PC-9 (cell line): Measurements from ENCODE around the gene TMA7. TPM values are rescaled to one million over a fixed set of nuclear protein-coding genes. Genes with fewer than 3 reads are reported as not detected.
A peak's percentile ranks its signal among the peaks of the same experiment; 100 is the strongest.

ENCODE experiments used
- BruUV-seq: library from RNA; stranded (reverse); fragments of 400-500 nt; replicated peaks from 2 replicates; lab custom pipeline; 2021; lab: Mats Ljungman, UMichigan
- CTCF ChIA-PET: fragments of 300-600 bp; sonication (Branson Sonifier 250); formaldehyde crosslinking; loops from one replicate; lab custom pipeline; 2022; ENCODE audit warnings: antibody characterized with exemption; lab: Charles Lee
- POLR2A ChIA-PET: fragments of 300-600 bp; sonication (Branson Sonifier 250); formaldehyde crosslinking; loops from one replicate; lab custom pipeline; 2022; ENCODE audit warnings: antibody characterized with exemption; ENCODE audit not compliant: unreplicated experiment; lab: Charles Lee
- DNase-seq, 2 experiments: peaks; one replicate each; pipeline versions ENCODE4 v3.0.0 to v3.0.0-alpha.2; 2015 to 2022; ENCODE audit warnings: mixed read lengths in 1 of 2
- H2AFZ ChIP-seq: fragments of 200-600 bp; sonication (generic); 2 replicates; pipeline ENCODE4 v1.8.1; 2017; ENCODE audit warnings: antibody characterized with exemption
- H3F3A ChIP-seq: fragments of 200-600 bp; sonication (generic); 2 replicates; pipeline ENCODE4 v1.8.1; 2017; ENCODE audit warnings: antibody characterized with exemption, mild to moderate bottlenecking, low read depth; ENCODE audit not compliant: insufficient read depth
- H3K27ac ChIP-seq: fragments of 200-600 bp; sonication (generic); 2 replicates; pipeline ENCODE4 v1.6.1; 2016; ENCODE audit warnings: mixed run types
- H3K27me3 ChIP-seq: fragments of 200-600 bp; sonication (generic); 2 replicates; pipeline ENCODE4 v1.6.1; 2016; ENCODE audit warnings: low read depth, mixed run types; ENCODE audit not compliant: insufficient read depth
- H3K36me3 ChIP-seq: fragments of 200-600 bp; sonication (generic); 2 replicates; pipeline ENCODE4 v1.6.1; 2016; ENCODE audit warnings: low read depth, mixed run types
- H3K4me1 ChIP-seq: fragments of 200-600 bp; sonication (generic); replicated peaks from 2 replicates; pipeline ENCODE4 v1.6.1; 2016; ENCODE audit warnings: mixed run types; ENCODE audit not compliant: insufficient read depth
- H3K4me2 ChIP-seq: fragments of 200-600 bp; sonication (generic); 2 replicates; pipeline ENCODE4 v1.6.1; 2017; ENCODE audit warnings: mixed run types
- H3K4me3 ChIP-seq: fragments of 200-600 bp; sonication (generic); 2 replicates; pipeline ENCODE4 v1.6.1; 2016; ENCODE audit warnings: mixed run types
- H3K79me2 ChIP-seq: fragments of 200-600 bp; sonication (generic); 2 replicates; pipeline ENCODE4 v1.6.1; 2017; ENCODE audit warnings: low read depth, mixed run types
- H3K9me2 ChIP-seq: fragments of 200-600 bp; sonication (generic); 2 replicates; pipeline ENCODE4 v1.8.1; 2017; ENCODE audit warnings: mild to moderate bottlenecking; ENCODE audit not compliant: insufficient read depth
- H3K9me3 ChIP-seq: fragments of 200-600 bp; sonication (generic); 2 replicates; pipeline ENCODE4 v1.8.1; 2016; ENCODE audit warnings: low read depth; ENCODE audit not compliant: insufficient read depth
- H4K20me1 ChIP-seq: fragments of 200-600 bp; sonication (generic); 2 replicates; pipeline ENCODE4 v1.8.1; 2017; ENCODE audit not compliant: insufficient read depth
- CTCF ChIP-seq: fragments of 200-600 bp; sonication (generic); conservative IDR thresholded peaks from 2 replicates; pipeline ENCODE4 v1.6.1; 2017; ENCODE audit warnings: mixed run types, antibody characterized with exemption, mild to moderate bottlenecking, moderate library complexity
- EZH2 ChIP-seq: fragments of 200-600 bp; sonication (generic); IDR thresholded peaks from 2 replicates; pipeline ENCODE4 v1.8.0; 2017; ENCODE audit warnings: antibody characterized with exemption, low read depth
- intact Hi-C: fragments of 100-400 bp; cut with micrococcal nuclease; formaldehyde crosslinking; loops from one replicate; pipeline ENCODE4 v1.10.0; 2022; ENCODE audit not compliant: unreplicated experiment
- total RNA-seq: library from RNA; stranded (reverse); gene quantifications from 2 replicates; pipeline ENCODE4 v1.2.3, GENCODE V29; 2021

The TMA7 gene
- total RNA-seq, 1 experiment from 2014 or later = 314 TPM

GRCh38 chr3:48426401-48426909 lies 13.6 kb upstream of the TMA7 start:
- H3K79me2 ChIP-seq = peaks cover 25% of the 10 kb centered on the region
- TF ChIP-seq CTCF (no peak), EZH2 (no peak)
- ChIA-PET CTCF (interaction anchor here (1.2 kb wide), 1 partner anchor 10 kb away, joined by 4 read pairs; no protein-coding TSS in a partner anchor), POLR2A (no interaction called here)
- no peak overlapping the region for H3K4me3 ChIP-seq
- H3K9me2 ChIP-seq = no peaks in the 10 kb centered on the region
- intact Hi-C loops = no loop called here
- H3F3A ChIP-seq = peaks cover 12% of the 10 kb centered on the region
- H4K20me1 ChIP-seq = no peaks in the 10 kb centered on the region
- H3K9me3 ChIP-seq = no peaks in the 10 kb centered on the region
- no peak overlapping the region for H3K27ac ChIP-seq
- no peak overlapping the region for H3K4me2 ChIP-seq
- H3K27me3 ChIP-seq = no peaks in the 10 kb centered on the region
- no peak for DNase-seq
- no TSS peak for BruUV-seq
- no peak overlapping the region for H2AFZ ChIP-seq
- no peaks in the 10 kb centered on the region for H3K36me3 ChIP-seq
- H3K4me1 ChIP-seq = peaks cover 21% of the 10 kb centered on the region

- ChIA-PET POLR2A (interaction anchor here (0.6 kb wide), 1 partner anchor 694 kb away, joined by 3 read pairs; the partner anchor contains the start of gene USP19), CTCF (no interaction called here)
- Histone ChIP-seq H3F3A (peaks cover 15% of the 10 kb centered on the region), H3K4me2 (no peak overlapping the region), H3K36me3 (no peaks in the 10 kb centered on the region), H3K79me2 (peaks cover 25% of the 10 kb centered on the region), H3K4me1 (peaks cover 23% of the 10 kb centered on the region), H2AFZ (no peak overlapping the region), H4K20me1 (no peaks in the 10 kb centered on the region), H3K4me3 (no peak overlapping the region), H3K27me3 (no peaks in the 10 kb centered on the region), H3K9me3 (no peaks in the 10 kb centered on the region), H3K27ac (no peak overlapping the region), H3K9me2 (no peaks in the 10 kb centered on the region)
- intact Hi-C loops = no loop called here
- TF ChIP-seq EZH2 = no peak
- TF ChIP-seq CTCF = no peak
- no peak for DNase-seq
- no TSS peak for BruUV-seq
Measured at GRCh38 chr3:48426944-48427629, 13.0 kb upstream of the TMA7 start.

GRCh38 chr3:48427630-48427962 lies 12.5 kb upstream of the TMA7 start:
- ChIA-PET CTCF (no interaction called here), POLR2A (interaction anchor here (0.6 kb wide), 1 partner anchor 693 kb away, joined by 3 read pairs; the partner anchor contains the start of gene USP19)
- TF ChIP-seq CTCF = no peak
- no peak for TF ChIP-seq EZH2
- H3F3A ChIP-seq = peaks cover 15% of the 10 kb centered on the region
- intact Hi-C loops = no loop called here
- H3K79me2 ChIP-seq = peaks cover 30% of the 10 kb centered on the region
- H3K9me2 ChIP-seq = no peaks in the 10 kb centered on the region
- H3K36me3 ChIP-seq = no peaks in the 10 kb centered on the region
- peak overlapping the region; percentile 78; the same call in 1 of the 2 replicates for H3K4me2 ChIP-seq
- H3K4me1 ChIP-seq = peaks cover 25% of the 10 kb centered on the region
- no peaks in the 10 kb centered on the region for H4K20me1 ChIP-seq
- no peak overlapping the region for H3K27ac ChIP-seq
- H3K27me3 ChIP-seq = no peaks in the 10 kb centered on the region
- no peak overlapping the region for H2AFZ ChIP-seq
- H3K4me3 ChIP-seq = no peak overlapping the region
- H3K9me3 ChIP-seq = no peaks in the 10 kb centered on the region
- no peak for DNase-seq
- BruUV-seq = no TSS peak
